Measurements from ENCODE around the gene EXOSC2.

DNA sequence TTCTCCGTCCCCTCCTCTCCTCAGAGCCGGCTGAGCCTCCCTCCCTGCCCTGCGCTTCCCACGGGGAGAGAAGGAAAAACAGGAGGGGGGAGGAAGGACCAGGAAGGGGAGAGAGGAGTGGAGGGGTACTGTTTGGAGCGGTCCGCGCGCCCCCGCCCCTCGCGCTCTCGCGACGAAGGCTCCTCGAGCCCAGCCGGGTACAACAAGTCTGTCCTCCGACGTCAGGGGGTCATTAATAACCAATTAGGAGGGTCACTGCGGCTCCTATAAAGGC, 29.7 kb upstream of the EXOSC2 start:
- TF ChIP-seq CTCF (IDR thresholded peaks at IDR 0.05; ENCODE audit: insufficient read depth, low read length, poor library complexity, severe bottlenecking) (no peak), EZH2phosphoT487 (conservative IDR thresholded peaks at IDR 0.05; ENCODE audit: low read length) (no peak)

Data from SU-DHL-6 (cell line).